Tibial nerve (tissue), 4 donors: ENCODE measurements around the gene MEIS1. TPM values are rescaled to one million over a fixed set of nuclear protein-coding genes. Genes with fewer than 3 reads are reported as not detected.

Source experiments
- DNase-seq, 2 donors: peaks; one replicate each; pipeline ENCODE4 v3.0.0-alpha.2; 2019; ENCODE audit warnings: low spot score in 2 of 2
- H3K27ac ChIP-seq, 4 donors: fragments of 200-600 bp; sonication (generic) in 3 of 4; one replicate each; pipeline ENCODE4 v1.5.1; 2017 to 2019; ENCODE audit warnings: mild to moderate bottlenecking in 1 of 4
- H3K27me3 ChIP-seq, 2 donors: fragments of 200-600 bp; sonication (generic) in 1 of 2; one replicate each; pipeline versions ENCODE4 v1.5.1 to v1.6.0; 2017 to 2019
- H3K36me3 ChIP-seq, 3 donors: fragments of 200-600 bp; sonication (generic); one replicate each; pipeline ENCODE4 v1.5.1; 2018 to 2019
- H3K4me1 ChIP-seq, 4 donors: fragments of 200-600 bp; sonication (generic) in 3 of 4; one replicate each; pipeline ENCODE4 v1.5.1; 2017 to 2019
- H3K4me3 ChIP-seq, 4 donors: fragments of 200-600 bp; sonication (generic) in 3 of 4; one replicate each; pipeline ENCODE4 v1.5.1; 2017 to 2019; ENCODE audit warnings: mild to moderate bottlenecking in 1 of 4, moderate library complexity in 1 of 4
- H3K9me3 ChIP-seq, 4 donors: fragments of 200-600 bp; sonication (generic) in 3 of 4; one replicate each; pipeline ENCODE4 v1.5.1; 2017 to 2019
- CTCF ChIP-seq, 5 experiments: fragments of 200-600 bp in 3 of 5; fragments of 450-650 bp in 2 of 5; sonication (generic) in 3 of 5; IDR thresholded peaks; one replicate each; pipeline ENCODE4 v1.5.1; 2016 to 2019; ENCODE audit warnings: antibody characterized with exemption in 5 of 5, mild to moderate bottlenecking in 3 of 5, moderate library complexity in 2 of 5
- EP300 ChIP-seq, 2 donors: sonication (generic); formaldehyde crosslinking; IDR thresholded peaks; one replicate each; pipeline ENCODE4 v1.6.1; 2017; ENCODE audit warnings: antibody characterized with exemption in 2 of 2, mild to moderate bottlenecking in 1 of 2
- POLR2A ChIP-seq, 2 donors: fragments of 450-650 bp; IDR thresholded peaks; one replicate each; pipeline ENCODE4 v1.6.1; 2017; ENCODE audit warnings: antibody characterized with exemption in 2 of 2, mild to moderate bottlenecking in 2 of 2, moderate library complexity in 2 of 2
- WGBS, 2 donors: methylation state at CpG; one replicate each; pipeline ENCODE4 v1.1.5; 2018; 5-methylcytosine and 5-hydroxymethylcytosine counted together
- total RNA-seq, 4 donors: library from RNA; depleted of rRNA; stranded (reverse); fragments of >200 nt; gene quantifications; one replicate each; pipeline ENCODE4 v1.1.0, GENCODE V29; 2016

The MEIS1 gene
- total RNA-seq, 4 donors from 2014 or later = 9.0 to 18.4 (median 12.5) TPM

GRCh38 chr2:66440708-66441497, 6.0 kb downstream of the MEIS1 start:
- Histone ChIP-seq H3K36me3 (peaks cover 0 to 31% (median 3%) of the 10 kb centered on the region in 3 donors), H3K9me3 (no peaks in the 10 kb centered on the region), H3K4me1 (peaks cover 0 to 48% (median 3%) of the 10 kb centered on the region in 4 donors), H3K4me3 (peak overlapping the region; percentile 14 to 50 (median 34)), H3K27ac (peak overlapping the region in 2 of 4 donors; percentile 59 to 64), H3K27me3 (peaks cover 0 to 17% of the 10 kb centered on the region in 2 donors)
- WGBS, 2 donors = 33 to 38% methylated on average over 20 of the region's 20 CpGs
- no peak for TF ChIP-seq POLR2A (IDR thresholded peaks at IDR 0.05)
- no peak for TF ChIP-seq CTCF (IDR thresholded peaks at IDR 0.05)
- no peak for TF ChIP-seq EP300 (IDR thresholded peaks at IDR 0.05)
- DNase-seq = no peak

GRCh38 chr2:66441581-66442320, 6.8 kb downstream of the MEIS1 start:
- Histone ChIP-seq H3K4me3 (no peak overlapping the region), H3K36me3 (peaks cover 0 to 32% (median 3%) of the 10 kb centered on the region in 3 donors), H3K9me3 (no peaks in the 10 kb centered on the region), H3K27ac (no peak overlapping the region), H3K4me1 (peaks cover 0 to 40% (median 3%) of the 10 kb centered on the region in 4 donors), H3K27me3 (peaks cover 0 to 17% of the 10 kb centered on the region in 2 donors)
- TF ChIP-seq CTCF (IDR thresholded peaks at IDR 0.05) = no peak
- no peak for TF ChIP-seq EP300 (IDR thresholded peaks at IDR 0.05)
- no peak for TF ChIP-seq POLR2A (IDR thresholded peaks at IDR 0.05)
- WGBS, 2 donors = 85 to 89% methylated on average over 6 of the region's 6 CpGs
- no peak for DNase-seq

GRCh38 chr2:66442516-66443185, 7.7 kb downstream of the MEIS1 start:
- Histone ChIP-seq H3K4me3 (no peak overlapping the region), H3K9me3 (no peaks in the 10 kb centered on the region), H3K36me3 (peaks cover 0 to 32% (median 3%) of the 10 kb centered on the region in 3 donors), H3K4me1 (peaks cover 0 to 32% (median 3%) of the 10 kb centered on the region in 4 donors), H3K27ac (no peak overlapping the region), H3K27me3 (peaks cover 0 to 17% of the 10 kb centered on the region in 2 donors)
- 87 to 89% methylated on average over 10 of the region's 10 CpGs for WGBS, 2 donors
- no peak for DNase-seq
- TF ChIP-seq EP300 (IDR thresholded peaks at IDR 0.05) (no peak), POLR2A (IDR thresholded peaks at IDR 0.05) (no peak), CTCF (IDR thresholded peaks at IDR 0.05) (no peak)

- peaks cover 0 to 17% of the 10 kb centered on the region in 2 donors for H3K27me3 ChIP-seq
- no peak overlapping the region for H3K27ac ChIP-seq
- no peak for TF ChIP-seq CTCF (IDR thresholded peaks at IDR 0.05)
- no peak for TF ChIP-seq EP300 (IDR thresholded peaks at IDR 0.05)
- no peak for TF ChIP-seq POLR2A (IDR thresholded peaks at IDR 0.05)
- H3K9me3 ChIP-seq = no peaks in the 10 kb centered on the region
- peak overlapping the region in 1 of 4 donors; percentile 5 for H3K4me3 ChIP-seq
- 83 to 91% methylated on average over 17 of the region's 17 CpGs for WGBS, 2 donors
- peaks cover 0 to 32% (median 3%) of the 10 kb centered on the region in 3 donors for H3K36me3 ChIP-seq
- H3K4me1 ChIP-seq = peaks cover 0 to 24% (median 3%) of the 10 kb centered on the region in 4 donors
- DNase-seq = no peak
Measured at GRCh38 chr2:66443186-66443978, 8.5 kb downstream of the MEIS1 start.
